Mucosa of rectum (tissue), 2 donors: ENCODE measurements around the gene RET.

Experiments used
- H3K27ac ChIP-seq, 2 donors: one replicate each; pipeline ENCODE4 v1.7.0; 2013; ENCODE audit warnings: inconsistent platforms in 2 of 2, low read depth in 2 of 2, low read length in 2 of 2
- H3K27me3 ChIP-seq, 2 donors: one replicate each; pipeline ENCODE4 v1.7.0; 2013; ENCODE audit warnings: low read length in 2 of 2; ENCODE audit not compliant: control insufficient read depth in 2 of 2, insufficient read depth in 2 of 2
- H3K36me3 ChIP-seq, 2 donors: one replicate each; pipeline ENCODE4 v1.7.0; 2013; ENCODE audit warnings: low read length in 2 of 2; ENCODE audit not compliant: control insufficient read depth in 2 of 2, insufficient read depth in 2 of 2
- H3K4me1 ChIP-seq, 2 donors: one replicate each; pipeline ENCODE4 v1.7.0; 2013; ENCODE audit warnings: low read length in 2 of 2, mild to moderate bottlenecking in 1 of 2; ENCODE audit not compliant: control insufficient read depth in 2 of 2, insufficient read depth in 2 of 2
- H3K4me3 ChIP-seq, 2 donors: one replicate each; pipeline ENCODE4 v1.7.0; 2013; ENCODE audit warnings: low read length in 2 of 2
- H3K9ac ChIP-seq, 2 donors: one replicate each; pipeline ENCODE4 v1.7.0; 2013; ENCODE audit warnings: low read length in 2 of 2, low read depth in 1 of 2, mild to moderate bottlenecking in 1 of 2
- H3K9me3 ChIP-seq, 2 donors: one replicate each; pipeline ENCODE4 v1.7.0; 2013; ENCODE audit warnings: low read length in 2 of 2; ENCODE audit not compliant: control insufficient read depth in 2 of 2
- donor health status: healthy.
- donor health status: Normal muscosa, but diverticular disease.

The RET gene

DNA sequence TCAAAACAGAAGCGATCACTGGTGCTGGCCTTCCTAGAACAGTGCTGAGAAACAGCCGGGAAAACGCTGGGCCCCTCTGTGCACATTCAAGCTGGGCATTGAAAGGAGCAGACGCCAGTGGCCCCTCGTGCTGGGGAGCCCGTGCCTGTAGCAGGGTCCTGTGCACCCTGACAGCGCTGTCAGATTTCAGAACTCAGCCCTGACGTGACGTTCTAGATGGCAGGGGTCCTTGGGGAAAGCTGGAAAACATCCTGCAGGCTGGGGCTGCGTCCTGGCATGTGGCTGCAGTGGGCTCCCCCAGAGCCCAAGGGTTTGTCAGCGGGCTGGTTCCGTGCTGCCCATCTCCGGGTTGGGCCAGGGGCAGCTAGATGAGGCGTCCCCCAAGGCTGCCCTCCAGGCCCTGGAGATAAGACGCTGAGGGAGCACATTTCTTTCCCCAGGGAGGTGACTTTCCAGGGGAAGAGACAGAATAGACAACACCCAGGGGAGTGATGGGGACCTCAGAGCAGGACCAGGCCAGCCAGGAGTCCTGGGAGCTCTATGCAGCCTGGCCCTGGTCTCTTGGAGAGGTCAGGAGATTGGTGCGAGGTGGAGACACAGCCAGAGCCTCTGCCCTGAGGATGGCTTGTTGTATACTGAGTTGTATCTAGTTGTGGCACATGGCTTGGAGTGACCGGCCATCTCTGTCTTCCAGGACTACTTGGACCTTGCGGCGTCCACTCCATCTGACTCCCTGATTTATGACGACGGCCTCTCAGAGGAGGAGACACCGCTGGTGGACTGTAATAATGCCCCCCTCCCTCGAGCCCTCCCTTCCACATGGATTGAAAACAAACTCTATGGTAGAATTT lies 49.2 kb downstream of the RET start:
- Histone ChIP-seq H3K9me3 (no peaks in the 10 kb centered on the region), H3K4me1 (peaks cover 0 to 6% of the 10 kb centered on the region in 2 donors), H3K9ac (no peak overlapping the region), H3K36me3 (no peaks in the 10 kb centered on the region), H3K4me3 (no peak overlapping the region), H3K27me3 (no peaks in the 10 kb centered on the region), H3K27ac (no peak overlapping the region)

GRCh38 chr10:43126759-43127424 lies 50.0 kb downstream of the RET start:
- peak overlapping the region in 1 of 2 donors; percentile 59 for H3K27ac ChIP-seq
- H3K9ac ChIP-seq: no peak overlapping the region
- no peak overlapping the region for H3K4me3 ChIP-seq

GRCh38 chr10:43127442-43127841 lies 50.6 kb downstream of the RET start:
- no peaks in the 10 kb centered on the region for H3K27me3 ChIP-seq
- H3K9ac ChIP-seq: peak overlapping the region in 1 of 2 donors; percentile 4
- H3K4me1 ChIP-seq: peaks cover 3 to 4% of the 10 kb centered on the region in 2 donors
- H3K36me3 ChIP-seq: no peaks in the 10 kb centered on the region
- no peak overlapping the region for H3K4me3 ChIP-seq
- peak overlapping the region in 1 of 2 donors; percentile 59 for H3K27ac ChIP-seq
- no peaks in the 10 kb centered on the region for H3K9me3 ChIP-seq

More at GRCh38 chr10:43126759-43127424, 50.0 kb downstream of the RET start:
- Histone ChIP-seq H3K4me1 (peaks cover 3 to 4% of the 10 kb centered on the region in 2 donors), H3K9me3 (no peaks in the 10 kb centered on the region), H3K27me3 (no peaks in the 10 kb centered on the region), H3K36me3 (no peaks in the 10 kb centered on the region)

DNA sequence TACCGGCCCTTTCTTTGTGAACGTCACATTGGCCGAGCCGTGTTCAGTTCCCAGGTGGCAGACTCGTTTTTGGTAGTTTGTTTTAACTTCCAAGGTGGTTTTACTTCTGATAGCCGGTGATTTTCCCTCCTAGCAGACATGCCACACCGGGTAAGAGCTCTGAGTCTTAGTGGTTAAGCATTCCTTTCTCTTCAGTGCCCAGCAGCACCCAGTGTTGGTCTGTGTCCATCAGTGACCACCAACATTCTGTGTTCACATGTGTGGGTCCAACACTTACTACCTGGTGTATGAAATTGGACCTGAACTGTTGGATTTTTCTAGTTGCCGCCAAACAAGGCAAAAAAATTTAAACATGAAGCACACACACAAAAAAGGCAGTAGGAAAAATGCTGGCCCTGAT lies 51.5 kb downstream of the RET start:
- Histone ChIP-seq H3K9me3 (no peaks in the 10 kb centered on the region), H3K27me3 (no peaks in the 10 kb centered on the region)

GRCh38 chr10:43128958-43129706 lies 52.3 kb downstream of the RET start:
- no peaks in the 10 kb centered on the region for H3K36me3 ChIP-seq
- H3K9me3 ChIP-seq: no peaks in the 10 kb centered on the region
- H3K27me3 ChIP-seq: no peaks in the 10 kb centered on the region
- H3K4me1 ChIP-seq: peaks cover 3 to 4% of the 10 kb centered on the region in 2 donors
- no peak overlapping the region for H3K4me3 ChIP-seq
- peak overlapping the region; percentile 13 to 57 for H3K27ac ChIP-seq
- H3K9ac ChIP-seq: no peak overlapping the region

More for the DNA sequence above, 51.5 kb downstream of the RET start:
- Histone ChIP-seq H3K4me3 (no peak overlapping the region), H3K27ac (no peak overlapping the region), H3K36me3 (no peaks in the 10 kb centered on the region), H3K4me1 (peaks cover 3 to 4% of the 10 kb centered on the region in 2 donors), H3K9ac (no peak overlapping the region)

- H3K4me1 ChIP-seq: peaks cover 3 to 4% of the 10 kb centered on the region in 2 donors
- no peaks in the 10 kb centered on the region for H3K36me3 ChIP-seq
- no peak overlapping the region for H3K9ac ChIP-seq
- H3K9me3 ChIP-seq: no peaks in the 10 kb centered on the region
- no peak overlapping the region for H3K27ac ChIP-seq
- no peak overlapping the region for H3K4me3 ChIP-seq
- H3K27me3 ChIP-seq: no peaks in the 10 kb centered on the region
Observed at GRCh38 chr10:43130770-43131171, 53.9 kb downstream of the RET start.

DNA sequence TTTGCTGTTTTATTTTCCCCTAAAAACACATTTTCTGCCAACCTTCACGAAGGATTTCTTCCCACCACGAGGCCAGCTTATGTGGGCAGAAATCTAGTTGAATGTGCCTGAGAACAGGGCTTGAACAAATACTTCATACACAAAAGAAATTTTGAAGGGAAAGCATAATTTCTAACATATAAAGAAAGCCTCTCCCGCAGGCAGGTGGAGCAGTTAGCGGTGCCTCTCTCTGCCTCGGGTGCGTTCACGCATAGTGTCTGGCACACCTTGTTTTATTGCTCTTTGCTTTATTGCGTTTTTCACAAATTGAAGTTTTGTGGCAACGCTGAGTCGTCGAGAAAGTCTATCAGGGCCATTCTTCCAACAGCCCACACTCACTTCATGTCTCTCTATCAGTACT lies 54.4 kb downstream of the RET start:
- H3K9me3 ChIP-seq: no peaks in the 10 kb centered on the region
- H3K4me3 ChIP-seq: no peak overlapping the region
- H3K36me3 ChIP-seq: no peaks in the 10 kb centered on the region
- H3K9ac ChIP-seq: no peak overlapping the region
- no peak overlapping the region for H3K27ac ChIP-seq
- H3K27me3 ChIP-seq: no peaks in the 10 kb centered on the region
- peaks cover 3 to 4% of the 10 kb centered on the region in 2 donors for H3K4me1 ChIP-seq

DNA sequence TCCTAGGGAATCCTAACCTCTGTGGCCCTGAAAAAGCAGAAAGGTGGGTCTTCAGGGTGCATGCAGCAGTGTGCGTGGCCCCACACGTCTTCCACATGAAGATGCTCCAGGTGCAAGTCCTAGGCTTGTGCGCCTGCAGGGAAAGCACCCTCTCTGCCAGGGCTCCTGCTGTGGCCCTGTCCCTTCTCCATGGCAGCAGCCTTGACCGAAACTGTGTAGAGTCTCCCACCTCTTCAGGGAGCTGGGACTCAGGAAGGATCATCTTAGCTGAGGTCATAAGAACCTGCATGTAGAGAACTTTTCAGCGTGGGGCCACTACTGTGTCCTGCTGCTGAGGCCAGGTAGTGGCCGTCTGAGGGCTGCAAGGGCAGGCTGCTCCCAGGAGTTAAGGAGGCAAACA lies 55.0 kb downstream of the RET start:
- Histone ChIP-seq H3K4me1 (peaks cover 3 to 4% of the 10 kb centered on the region in 2 donors), H3K36me3 (no peaks in the 10 kb centered on the region), H3K27ac (no peak overlapping the region), H3K9me3 (no peaks in the 10 kb centered on the region), H3K4me3 (no peak overlapping the region), H3K27me3 (no peaks in the 10 kb centered on the region), H3K9ac (no peak overlapping the region)

DNA sequence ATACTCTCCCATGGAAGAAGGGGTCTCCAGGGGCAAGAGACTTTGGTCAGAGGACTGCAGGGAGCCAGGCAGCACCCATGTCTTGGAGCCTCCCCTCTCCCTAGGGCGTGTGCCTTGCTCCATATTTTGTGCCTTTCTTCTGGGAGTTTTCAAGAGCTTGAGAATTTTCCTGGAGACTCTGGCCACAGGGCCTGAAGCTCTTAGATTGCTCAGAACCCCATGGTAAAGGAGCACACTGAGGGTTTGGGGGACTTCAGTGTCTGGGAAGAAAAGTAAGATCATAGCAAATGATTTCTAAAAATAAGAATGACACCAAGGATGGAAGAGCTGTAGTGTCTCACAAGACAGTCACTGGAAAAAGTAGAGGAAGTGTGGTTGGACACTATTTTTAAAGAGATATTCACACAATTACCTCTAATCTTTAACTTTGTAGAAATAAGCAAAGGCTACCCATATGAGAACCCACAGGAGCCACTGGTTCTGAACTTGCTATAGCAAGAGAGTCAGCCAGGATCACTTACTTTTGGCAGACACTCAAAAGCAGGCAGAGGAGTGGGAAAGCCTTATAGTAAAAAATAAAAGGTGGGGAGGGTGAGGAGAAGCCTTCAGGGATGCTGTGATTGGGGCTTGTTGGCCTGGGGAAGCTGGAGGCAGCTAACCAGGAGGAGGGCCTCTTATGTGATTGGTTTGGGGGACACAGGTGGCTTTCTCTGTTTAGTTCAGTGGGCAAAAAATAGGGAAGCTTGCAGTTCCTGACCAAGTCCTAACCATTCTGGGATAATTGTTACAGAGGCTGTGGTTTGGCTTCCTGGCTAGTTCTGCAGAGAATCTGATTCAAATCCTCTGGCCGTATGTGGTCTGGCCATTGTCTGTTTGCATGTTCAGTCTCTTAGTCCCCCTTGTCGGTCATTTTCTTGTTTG lies 56.3 kb downstream of the RET start:
- Histone ChIP-seq H3K27me3 (no peaks in the 10 kb centered on the region), H3K9me3 (no peaks in the 10 kb centered on the region), H3K4me3 (no peak overlapping the region), H3K27ac (no peak overlapping the region), H3K36me3 (no peaks in the 10 kb centered on the region), H3K9ac (no peak overlapping the region), H3K4me1 (peaks cover 7 to 8% of the 10 kb centered on the region in 2 donors)
